Tibial nerve (tissue), 4 donors: ENCODE measurements around the gene TSPAN5. TPM values are rescaled to one million over a fixed set of nuclear protein-coding genes. Genes with fewer than 3 reads are reported as not detected.
A peak's percentile ranks its signal among the peaks of the same experiment; 100 is the strongest.

ENCODE experiments used
- DNase-seq, 2 donors: peaks; one replicate each; pipeline ENCODE4 v3.0.0-alpha.2; 2019; ENCODE audit warnings: low spot score in 2 of 2
- H3K27ac ChIP-seq, 4 donors: fragments of 200-600 bp; sonication (generic) in 3 of 4; one replicate each; pipeline ENCODE4 v1.5.1; 2017 to 2019; ENCODE audit warnings: mild to moderate bottlenecking in 1 of 4
- H3K27me3 ChIP-seq, 2 donors: fragments of 200-600 bp; sonication (generic) in 1 of 2; one replicate each; pipeline versions ENCODE4 v1.5.1 to v1.6.0; 2017 to 2019
- H3K36me3 ChIP-seq, 3 donors: fragments of 200-600 bp; sonication (generic); one replicate each; pipeline ENCODE4 v1.5.1; 2018 to 2019
- H3K4me1 ChIP-seq, 4 donors: fragments of 200-600 bp; sonication (generic) in 3 of 4; one replicate each; pipeline ENCODE4 v1.5.1; 2017 to 2019
- H3K4me3 ChIP-seq, 4 donors: fragments of 200-600 bp; sonication (generic) in 3 of 4; one replicate each; pipeline ENCODE4 v1.5.1; 2017 to 2019; ENCODE audit warnings: mild to moderate bottlenecking in 1 of 4, moderate library complexity in 1 of 4
- H3K9me3 ChIP-seq, 4 donors: fragments of 200-600 bp; sonication (generic) in 3 of 4; one replicate each; pipeline ENCODE4 v1.5.1; 2017 to 2019
- CTCF ChIP-seq, 5 experiments: fragments of 200-600 bp in 3 of 5; fragments of 450-650 bp in 2 of 5; sonication (generic) in 3 of 5; IDR thresholded peaks; one replicate each; pipeline ENCODE4 v1.5.1; 2016 to 2019; ENCODE audit warnings: antibody characterized with exemption in 5 of 5, mild to moderate bottlenecking in 3 of 5, moderate library complexity in 2 of 5
- EP300 ChIP-seq, 2 donors: sonication (generic); formaldehyde crosslinking; IDR thresholded peaks; one replicate each; pipeline ENCODE4 v1.6.1; 2017; ENCODE audit warnings: antibody characterized with exemption in 2 of 2, mild to moderate bottlenecking in 1 of 2
- POLR2A ChIP-seq, 2 donors: fragments of 450-650 bp; IDR thresholded peaks; one replicate each; pipeline ENCODE4 v1.6.1; 2017; ENCODE audit warnings: antibody characterized with exemption in 2 of 2, mild to moderate bottlenecking in 2 of 2, moderate library complexity in 2 of 2
- WGBS, 2 donors: methylation state at CpG; one replicate each; pipeline ENCODE4 v1.1.5; 2018; 5-methylcytosine and 5-hydroxymethylcytosine counted together
- total RNA-seq, 4 donors: library from RNA; depleted of rRNA; stranded (reverse); fragments of >200 nt; gene quantifications; one replicate each; pipeline ENCODE4 v1.1.0, GENCODE V29; 2016

TSPAN5 gene
- total RNA-seq, 4 donors from 2014 or later = 15.3 to 30.8 (median 25.6) TPM

- H3K4me3 ChIP-seq = no peak overlapping the region
- no peak for DNase-seq
- no peaks in the 10 kb centered on the region for H3K27me3 ChIP-seq
- 58 to 59% methylated on average over 6 of the region's 6 CpGs for WGBS, 2 donors
- no peaks in the 10 kb centered on the region for H3K36me3 ChIP-seq
- H3K4me1 ChIP-seq = peaks cover 0 to 26% (median 1%) of the 10 kb centered on the region in 4 donors
- TF ChIP-seq CTCF (IDR thresholded peaks at IDR 0.05) = no peak
- no peak for TF ChIP-seq EP300 (IDR thresholded peaks at IDR 0.05)
- H3K9me3 ChIP-seq = no peaks in the 10 kb centered on the region
- peak overlapping the region in 2 of 4 donors; percentile 56 to 78 for H3K27ac ChIP-seq
Measured at GRCh38 chr4:98558471-98559169, 99.8 kb downstream of the TSPAN5 start.

- H3K27ac ChIP-seq = peak overlapping the region in 2 of 4 donors; percentile 11 to 78
- H3K36me3 ChIP-seq = no peaks in the 10 kb centered on the region
- no peak for TF ChIP-seq POLR2A (IDR thresholded peaks at IDR 0.05)
- no peak for TF ChIP-seq CTCF (IDR thresholded peaks at IDR 0.05)
- WGBS, 2 donors = 23 to 41% methylated on average over 7 of the region's 7 CpGs
- H3K4me3 ChIP-seq = no peak overlapping the region
- DNase-seq = no peak
- H3K4me1 ChIP-seq = peaks cover 0 to 26% (median 1%) of the 10 kb centered on the region in 4 donors
- H3K9me3 ChIP-seq = no peaks in the 10 kb centered on the region
- no peaks in the 10 kb centered on the region for H3K27me3 ChIP-seq
Measured at GRCh38 chr4:98557194-98557892, 101.1 kb downstream of the TSPAN5 start.

- TF ChIP-seq CTCF (IDR thresholded peaks at IDR 0.05) (no peak), POLR2A (IDR thresholded peaks at IDR 0.05) (no peak)
- DNase-seq = no peak
- no peak overlapping the region for H3K4me3 ChIP-seq
- peak overlapping the region in 2 of 4 donors; percentile 11 to 78 for H3K27ac ChIP-seq
- 47 to 53% methylated on average over 2 of the region's 2 CpGs for WGBS, 2 donors
- H3K27me3 ChIP-seq = no peaks in the 10 kb centered on the region
- H3K9me3 ChIP-seq = no peaks in the 10 kb centered on the region
- peaks cover 0 to 26% (median 1%) of the 10 kb centered on the region in 4 donors for H3K4me1 ChIP-seq
- H3K36me3 ChIP-seq = no peaks in the 10 kb centered on the region
Measured at GRCh38 chr4:98556451-98556850, 102.0 kb downstream of the TSPAN5 start.

- no peaks in the 10 kb centered on the region for H3K27me3 ChIP-seq
- WGBS, 2 donors = 66 to 76% methylated on average over 10 of the region's 10 CpGs
Measured at GRCh38 chr4:98555798-98556445, 102.5 kb downstream of the TSPAN5 start.

More at GRCh38 chr4:98555798-98556445, 102.5 kb downstream of the TSPAN5 start:
- TF ChIP-seq POLR2A (IDR thresholded peaks at IDR 0.05) (no peak), CTCF (IDR thresholded peaks at IDR 0.05) (no peak), EP300 (IDR thresholded peaks at IDR 0.05) (no peak)
- peaks cover 0 to 26% (median 1%) of the 10 kb centered on the region in 4 donors for H3K4me1 ChIP-seq
- no peak overlapping the region for H3K4me3 ChIP-seq
- DNase-seq = no peak
- peak overlapping the region in 1 of 4 donors; percentile 78 for H3K27ac ChIP-seq
- H3K9me3 ChIP-seq = no peaks in the 10 kb centered on the region
- H3K36me3 ChIP-seq = no peaks in the 10 kb centered on the region
